OCI-LY1 (cell line): ENCODE results near the gene GK2.

Source experiments
- H2AFZ ChIP-seq: fragments of 200-600 bp; sonication (generic), shearing (Covaris generic); 2 replicates; pipeline ENCODE4 v1.6.0; 2014; ENCODE audit warnings: antibody characterized with exemption, mild to moderate bottlenecking, low read length
- H3F3A ChIP-seq: fragments of 200-600 bp; sonication (generic), shearing (Covaris generic); 2 replicates; pipeline ENCODE4 v1.6.0; 2014; ENCODE audit warnings: mild to moderate bottlenecking, antibody characterized with exemption, low read length, moderate library complexity; ENCODE audit not compliant: insufficient read depth
- H3K27ac ChIP-seq: fragments of 200-600 bp; sonication (generic); 2 replicates; pipeline ENCODE4 v1.5.1; 2014; ENCODE audit warnings: low read length, mixed run types, mild to moderate bottlenecking, low read depth; ENCODE audit not compliant: poor library complexity, severe bottlenecking
- H3K27me3 ChIP-seq: fragments of 200-600 bp; sonication (generic); 2 replicates; pipeline ENCODE4 v1.6.0; 2014; ENCODE audit warnings: antibody characterized with exemption, mild to moderate bottlenecking, low read length, moderate library complexity; ENCODE audit not compliant: insufficient read depth
- H3K36me3 ChIP-seq: fragments of 200-600 bp; sonication (generic); 2 replicates; pipeline ENCODE4 v1.6.1; 2014; ENCODE audit warnings: mild to moderate bottlenecking, antibody characterized with exemption, low read length, moderate library complexity, mixed read lengths; ENCODE audit not compliant: insufficient read depth
- H3K4me1 ChIP-seq: fragments of 200-600 bp; sonication (generic); 2 replicates; pipeline ENCODE4 v1.5.1; 2014; ENCODE audit warnings: mild to moderate bottlenecking, low read length, moderate library complexity; ENCODE audit not compliant: insufficient read depth, severe bottlenecking
- H3K4me2 ChIP-seq: fragments of 200-600 bp; sonication (generic), shearing (Covaris generic); 2 replicates; pipeline ENCODE4 v1.6.1; 2014; ENCODE audit warnings: low read length
- H3K4me3 ChIP-seq: fragments of 200-600 bp; sonication (generic); 2 replicates; pipeline ENCODE4 v1.5.1; 2014; ENCODE audit warnings: low read length, low read depth, mild to moderate bottlenecking, mixed read lengths; ENCODE audit not compliant: poor library complexity, severe bottlenecking
- H3K79me2 ChIP-seq: fragments of 200-600 bp; shearing (Covaris generic); 2 replicates; pipeline ENCODE4 v1.6.1; 2016; ENCODE audit warnings: mixed run types, low read length, mixed read lengths; ENCODE audit not compliant: insufficient read depth
- H3K9ac ChIP-seq: fragments of 200-600 bp; sonication (generic), shearing (Covaris generic); 2 replicates; pipeline ENCODE4 v1.6.1; 2014; ENCODE audit warnings: mild to moderate bottlenecking, low read length, mixed read lengths
- H3K9me2 ChIP-seq: fragments of 200-600 bp; sonication (generic), shearing (Covaris generic); 2 replicates; pipeline ENCODE4 v1.6.1; 2014; ENCODE audit warnings: low read depth, mild to moderate bottlenecking, low read length, mixed read lengths
- H3K9me3 ChIP-seq: fragments of 200-600 bp; shearing (Covaris generic); 2 replicates; pipeline ENCODE4 v1.6.1; 2014; ENCODE audit warnings: low read length, mixed read lengths
- H4K20me1 ChIP-seq: fragments of 200-600 bp; sonication (generic), shearing (Covaris generic); 2 replicates; pipeline ENCODE4 v1.6.0; 2016; ENCODE audit warnings: mild to moderate bottlenecking, low read length; ENCODE audit not compliant: insufficient read depth
- EZH2 ChIP-seq: fragments of 200-600 bp; sonication (generic), shearing (Covaris generic); IDR thresholded peaks from 2 replicates; pipeline ENCODE4 v1.8.0; 2017; ENCODE audit warnings: borderline replicate concordance, mixed run types, mild to moderate bottlenecking, antibody characterized with exemption, low read length, moderate library complexity, mixed read lengths
- TF ChIP-seq, protein P1 (sequence below): fragments of 200-600 bp; sonication (generic), shearing (Covaris generic); IDR thresholded peaks from 2 replicates; pipeline ENCODE4 v1.5.1; 2017; ENCODE audit warnings: mild to moderate bottlenecking, antibody characterized with exemption, low read length, moderate library complexity, mixed read lengths

GK2 gene

DNA sequence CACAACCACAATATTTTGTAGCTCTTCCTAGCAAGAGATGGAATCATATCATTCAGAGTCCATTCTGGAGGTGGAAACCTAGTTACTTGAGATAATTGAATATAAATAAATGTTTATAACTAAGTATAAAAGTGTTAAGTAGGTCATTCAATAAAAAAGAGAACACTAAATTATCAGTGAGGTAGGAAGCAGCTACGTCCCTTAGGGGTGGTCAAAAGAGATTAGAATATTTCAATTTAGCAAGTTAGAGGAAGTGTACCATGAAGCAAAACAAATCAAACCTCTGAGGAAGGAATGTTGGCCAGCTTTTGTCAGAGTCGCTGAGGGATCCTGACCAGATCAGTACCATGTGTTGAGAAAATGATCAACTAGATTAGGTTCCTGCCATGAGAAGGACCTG lies 38.0 kb downstream of the GK2 start:
- Histone ChIP-seq H3K4me2 (no peak overlapping the region), H3K27ac (no peak overlapping the region), H4K20me1 (no peaks in the 10 kb centered on the region), H3K4me1 (no peaks in the 10 kb centered on the region), H3K79me2 (no peaks in the 10 kb centered on the region), H3K9me2 (no peaks in the 10 kb centered on the region), H3F3A (no peaks in the 10 kb centered on the region), H2AFZ (no peak overlapping the region), H3K9me3 (no peaks in the 10 kb centered on the region), H3K27me3 (no peaks in the 10 kb centered on the region), H3K4me3 (no peak overlapping the region), H3K9ac (no peak overlapping the region), H3K36me3 (no peaks in the 10 kb centered on the region)
- TF ChIP-seq EZH2 = no peak
- TF ChIP-seq, protein P1, sequence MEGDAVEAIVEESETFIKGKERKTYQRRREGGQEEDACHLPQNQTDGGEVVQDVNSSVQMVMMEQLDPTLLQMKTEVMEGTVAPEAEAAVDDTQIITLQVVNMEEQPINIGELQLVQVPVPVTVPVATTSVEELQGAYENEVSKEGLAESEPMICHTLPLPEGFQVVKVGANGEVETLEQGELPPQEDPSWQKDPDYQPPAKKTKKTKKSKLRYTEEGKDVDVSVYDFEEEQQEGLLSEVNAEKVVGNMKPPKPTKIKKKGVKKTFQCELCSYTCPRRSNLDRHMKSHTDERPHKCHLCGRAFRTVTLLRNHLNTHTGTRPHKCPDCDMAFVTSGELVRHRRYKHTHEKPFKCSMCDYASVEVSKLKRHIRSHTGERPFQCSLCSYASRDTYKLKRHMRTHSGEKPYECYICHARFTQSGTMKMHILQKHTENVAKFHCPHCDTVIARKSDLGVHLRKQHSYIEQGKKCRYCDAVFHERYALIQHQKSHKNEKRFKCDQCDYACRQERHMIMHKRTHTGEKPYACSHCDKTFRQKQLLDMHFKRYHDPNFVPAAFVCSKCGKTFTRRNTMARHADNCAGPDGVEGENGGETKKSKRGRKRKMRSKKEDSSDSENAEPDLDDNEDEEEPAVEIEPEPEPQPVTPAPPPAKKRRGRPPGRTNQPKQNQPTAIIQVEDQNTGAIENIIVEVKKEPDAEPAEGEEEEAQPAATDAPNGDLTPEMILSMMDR = no peak

DNA sequence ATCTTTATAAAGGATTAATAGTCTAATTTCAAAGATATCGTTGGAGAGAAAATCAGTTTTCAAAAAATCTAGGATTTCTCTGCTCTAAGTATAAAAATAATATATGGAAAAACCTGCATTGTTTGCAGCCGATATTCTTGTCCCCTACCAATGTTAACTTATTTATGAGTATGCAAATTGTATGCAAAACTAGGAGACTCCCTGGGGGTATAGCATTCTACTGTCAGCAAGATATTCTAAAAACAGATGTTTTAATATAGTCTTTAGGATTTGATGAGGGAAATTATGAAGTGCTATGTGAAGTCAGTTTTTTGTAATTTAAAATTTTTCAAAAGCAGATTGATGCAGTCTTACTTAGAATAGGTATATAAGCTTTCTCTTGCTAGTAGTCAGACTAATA lies 40.9 kb downstream of the GK2 start:
- Histone ChIP-seq H3K27ac (no peak overlapping the region), H3K79me2 (no peaks in the 10 kb centered on the region), H3K9me2 (no peaks in the 10 kb centered on the region), H3K4me3 (no peak overlapping the region), H3K27me3 (no peaks in the 10 kb centered on the region), H3K36me3 (no peaks in the 10 kb centered on the region), H3F3A (no peaks in the 10 kb centered on the region), H2AFZ (no peak overlapping the region), H3K4me1 (no peaks in the 10 kb centered on the region), H3K9ac (no peak overlapping the region), H3K9me3 (no peaks in the 10 kb centered on the region), H4K20me1 (no peaks in the 10 kb centered on the region), H3K4me2 (no peak overlapping the region)
- TF ChIP-seq EZH2 = no peak
- TF ChIP-seq, protein P1 = no peak

GRCh38 chr4:79366422-79366821 lies 41.6 kb downstream of the GK2 start:
- no peak overlapping the region for H3K4me3 ChIP-seq
- H2AFZ ChIP-seq = no peak overlapping the region
- H3K27ac ChIP-seq = no peak overlapping the region
- H3K9me2 ChIP-seq = no peaks in the 10 kb centered on the region
- TF ChIP-seq, protein P1 = no peak
- TF ChIP-seq EZH2 = no peak
- H3K4me1 ChIP-seq = no peaks in the 10 kb centered on the region
- H3F3A ChIP-seq = no peaks in the 10 kb centered on the region
- H3K36me3 ChIP-seq = no peaks in the 10 kb centered on the region
- H3K9ac ChIP-seq = no peak overlapping the region
- no peaks in the 10 kb centered on the region for H3K9me3 ChIP-seq
- no peaks in the 10 kb centered on the region for H4K20me1 ChIP-seq
- H3K4me2 ChIP-seq = no peak overlapping the region
- H3K79me2 ChIP-seq = no peaks in the 10 kb centered on the region
- H3K27me3 ChIP-seq = no peaks in the 10 kb centered on the region
